AG09319 (cell line): ENCODE results near the gene RAD9A.

Experiments used
- DNase-seq: peaks from one replicate; pipeline ENCODE4 v3.0.0-alpha.2; 2010; ENCODE audit warnings: low read depth; ENCODE audit errors: extremely low read depth
- CTCF ChIP-seq: IDR thresholded peaks from 2 replicates; pipeline ENCODE4 v1.5.1; 2011; ENCODE audit warnings: low read depth, mild to moderate bottlenecking, inconsistent platforms, low read length, moderate library complexity

The RAD9A gene

GRCh38 chr11:67395555-67396258 lies 3.9 kb downstream of the RAD9A start:
- no peak for TF ChIP-seq CTCF
- no peak for DNase-seq

GRCh38 chr11:67396259-67396581 lies 4.4 kb downstream of the RAD9A start:
- TF ChIP-seq CTCF, result no peak
- DNase-seq, result no peak

- no peak for DNase-seq
- no peak for TF ChIP-seq CTCF
These were observed 5.0 kb downstream of the RAD9A start for GRCh38 chr11:67396587-67397389.

GRCh38 chr11:67397536-67397935 lies 5.8 kb downstream of the RAD9A start:
- DNase-seq, result no peak
- TF ChIP-seq CTCF, result no peak

- DNase-seq, result no peak
- no peak for TF ChIP-seq CTCF
These were observed 6.3 kb downstream of the RAD9A start for GRCh38 chr11:67397986-67398660.

- DNase-seq, result no peak
- no peak for TF ChIP-seq CTCF
These were observed 7.1 kb downstream of the RAD9A start for GRCh38 chr11:67398661-67399563.
